GM23338 (cell line): ENCODE results near the gene SPECC1. TPM values are rescaled to one million over a fixed set of nuclear protein-coding genes. Genes with fewer than 3 reads are reported as not detected.

Experiments used
- CREB1 ChIP-seq: fragments of 250-450 bp; sonication (Bioruptor Pico); IDR thresholded peaks from 2 replicates; pipeline ENCODE4 v1.5.0; 2020; ENCODE audit warnings: low read depth, mild to moderate bottlenecking, moderate library complexity
- CTCF ChIP-seq, 2 experiments: fragments of 200-600 bp in 1 of 2; sonication (generic) in 1 of 2; conservative IDR thresholded peaks; 2 replicates each; pipeline versions ENCODE4 v1.5.1 to v1.6.1; 2016 to 2017; ENCODE audit warnings: antibody characterized with exemption in 2 of 2, low read depth in 2 of 2, mild to moderate bottlenecking in 2 of 2, moderate library complexity in 1 of 2
- EZH2phosphoT487 ChIP-seq: fragments of 200-600 bp; sonication (generic); IDR thresholded peaks from one replicate; pipeline ENCODE4 v1.8.1; 2018; ENCODE audit warnings: antibody characterized with exemption; ENCODE audit not compliant: unreplicated experiment
- NANOG ChIP-seq: IDR thresholded peaks from 2 replicates; pipeline ENCODE4 v1.6.1; 2016; ENCODE audit warnings: antibody characterized with exemption, borderline replicate concordance
- POLR2AphosphoS5 ChIP-seq: IDR thresholded peaks from 2 replicates; pipeline ENCODE4 v1.6.1; 2016; ENCODE audit warnings: antibody characterized with exemption, low read depth
- ZNF114 ChIP-seq: fragments of 250-450 bp; sonication (Bioruptor Pico); IDR thresholded peaks from 2 replicates; pipeline ENCODE4 v1.5.0; 2020; ENCODE audit warnings: mild to moderate bottlenecking, moderate library complexity
- ZNF331 ChIP-seq: fragments of 250-450 bp; sonication (Bioruptor Pico); IDR thresholded peaks from 2 replicates; pipeline ENCODE4 v1.5.0; 2020; ENCODE audit warnings: low read depth, mild to moderate bottlenecking, moderate library complexity
- ZNF462 ChIP-seq: fragments of 250-450 bp; sonication (Bioruptor Pico); IDR thresholded peaks from 2 replicates; pipeline ENCODE4 v1.5.0; 2020; ENCODE audit warnings: mild to moderate bottlenecking, moderate library complexity
- polyA plus RNA-seq: library from polyadenylated mRNA; unstranded; fragments of >200 nt; fragmentation: Nextera tagmentation; extraction: Ambion mirVana; gene quantifications from 2 replicates; pipeline ENCODE4 v1.2.1, GENCODE V29; 2016
- total RNA-seq: library from RNA; depleted of rRNA; stranded (reverse); fragments of >200 nt; shearing (Covaris generic); gene quantifications from 2 replicates; pipeline ENCODE4 v1.2.3, GENCODE V29; 2014
- TF ChIP-seq, protein P1 (sequence below): IDR thresholded peaks from 2 replicates; pipeline ENCODE4 v1.6.1; 2016; ENCODE audit warnings: antibody characterized with exemption

SPECC1 gene
- total and polyA plus RNA-seq, 2 experiments from 2014 or later, result 42.6 to 101 TPM

- TF ChIP-seq ZNF462 (no peak), POLR2AphosphoS5 (no peak), ZNF114 (CRISPR knock-in tag) (no peak), CREB1 (CRISPR knock-in tag) (no peak), EZH2phosphoT487 (no peak), ZNF331 (CRISPR knock-in tag) (no peak), CTCF (conservative IDR thresholded peaks at IDR 0.05; ENCODE audit: low read depth in 2 of 2) (no peak), NANOG (no peak)
- TF ChIP-seq, protein P1, sequence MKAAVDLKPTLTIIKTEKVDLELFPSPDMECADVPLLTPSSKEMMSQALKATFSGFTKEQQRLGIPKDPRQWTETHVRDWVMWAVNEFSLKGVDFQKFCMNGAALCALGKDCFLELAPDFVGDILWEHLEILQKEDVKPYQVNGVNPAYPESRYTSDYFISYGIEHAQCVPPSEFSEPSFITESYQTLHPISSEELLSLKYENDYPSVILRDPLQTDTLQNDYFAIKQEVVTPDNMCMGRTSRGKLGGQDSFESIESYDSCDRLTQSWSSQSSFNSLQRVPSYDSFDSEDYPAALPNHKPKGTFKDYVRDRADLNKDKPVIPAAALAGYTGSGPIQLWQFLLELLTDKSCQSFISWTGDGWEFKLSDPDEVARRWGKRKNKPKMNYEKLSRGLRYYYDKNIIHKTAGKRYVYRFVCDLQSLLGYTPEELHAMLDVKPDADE, result no peak
These were observed 297.8 kb downstream of the SPECC1 start (continued) for GRCh38 chr17:20306924-20307323.
